ENCODE data around the gene CSTPP1.

- no peak for TF ChIP-seq POLR2A (IDR thresholded peaks at IDR 0.05)
- TF ChIP-seq, protein P1, sequence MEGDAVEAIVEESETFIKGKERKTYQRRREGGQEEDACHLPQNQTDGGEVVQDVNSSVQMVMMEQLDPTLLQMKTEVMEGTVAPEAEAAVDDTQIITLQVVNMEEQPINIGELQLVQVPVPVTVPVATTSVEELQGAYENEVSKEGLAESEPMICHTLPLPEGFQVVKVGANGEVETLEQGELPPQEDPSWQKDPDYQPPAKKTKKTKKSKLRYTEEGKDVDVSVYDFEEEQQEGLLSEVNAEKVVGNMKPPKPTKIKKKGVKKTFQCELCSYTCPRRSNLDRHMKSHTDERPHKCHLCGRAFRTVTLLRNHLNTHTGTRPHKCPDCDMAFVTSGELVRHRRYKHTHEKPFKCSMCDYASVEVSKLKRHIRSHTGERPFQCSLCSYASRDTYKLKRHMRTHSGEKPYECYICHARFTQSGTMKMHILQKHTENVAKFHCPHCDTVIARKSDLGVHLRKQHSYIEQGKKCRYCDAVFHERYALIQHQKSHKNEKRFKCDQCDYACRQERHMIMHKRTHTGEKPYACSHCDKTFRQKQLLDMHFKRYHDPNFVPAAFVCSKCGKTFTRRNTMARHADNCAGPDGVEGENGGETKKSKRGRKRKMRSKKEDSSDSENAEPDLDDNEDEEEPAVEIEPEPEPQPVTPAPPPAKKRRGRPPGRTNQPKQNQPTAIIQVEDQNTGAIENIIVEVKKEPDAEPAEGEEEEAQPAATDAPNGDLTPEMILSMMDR (IDR thresholded peaks at IDR 0.05): no peak
These were observed 221.2 kb downstream of the CSTPP1 start for GRCh38 chr11:47157805-47158204.

Data from Peyer's patch (tissue), 4 donors.